SU-DHL-6 (cell line): ENCODE data around the gene ATP6V1C2.

Source experiments
- H2AFZ ChIP-seq: fragments of 200-600 bp; sonication (generic); 2 replicates; pipeline ENCODE4 v1.6.1; 2014; ENCODE audit warnings: low read depth, mild to moderate bottlenecking, moderate library complexity, mixed read lengths, antibody characterized with exemption, low read length; ENCODE audit not compliant: severe bottlenecking
- H3F3A ChIP-seq: fragments of 200-600 bp; shearing (Covaris generic); 2 replicates; pipeline ENCODE4 v1.6.0; 2016; ENCODE audit warnings: antibody characterized with exemption, mild to moderate bottlenecking; ENCODE audit not compliant: insufficient read depth
- H3K27ac ChIP-seq: fragments of 200-600 bp; sonication (generic); 2 replicates; pipeline ENCODE4 v1.5.1; 2016; ENCODE audit warnings: low read depth, mild to moderate bottlenecking, low read length, moderate library complexity, mixed read lengths
- H3K27me3 ChIP-seq: fragments of 200-600 bp; sonication (generic), shearing (Covaris generic); 2 replicates; pipeline ENCODE4 v1.6.0; 2014; ENCODE audit warnings: mild to moderate bottlenecking, low read length
- H3K36me3 ChIP-seq: fragments of 200-600 bp; sonication (generic); 2 replicates; pipeline ENCODE4 v1.6.1; 2014; ENCODE audit warnings: mild to moderate bottlenecking, low read length, mixed read lengths
- H3K4me2 ChIP-seq: fragments of 300-600, 200-600 bp; shearing (Covaris generic), sonication (generic); 2 replicates; pipeline ENCODE4 v1.6.0; 2014; ENCODE audit warnings: low read length, low read depth, mild to moderate bottlenecking; ENCODE audit not compliant: poor library complexity, severe bottlenecking
- H3K4me3 ChIP-seq: fragments of 200-600 bp; sonication (generic); 2 replicates; pipeline ENCODE4 v1.5.1; 2014; ENCODE audit warnings: antibody characterized with exemption, low read length, mild to moderate bottlenecking, mixed read lengths; ENCODE audit not compliant: insufficient read depth, poor library complexity, severe bottlenecking
- H3K79me2 ChIP-seq: fragments of 200-600 bp; sonication (generic); 2 replicates; pipeline ENCODE4 v1.6.1; 2014; ENCODE audit warnings: mild to moderate bottlenecking, low read length, moderate library complexity; ENCODE audit not compliant: insufficient read depth
- H3K9ac ChIP-seq: fragments of 200-600 bp; sonication (generic); 2 replicates; pipeline ENCODE4 v1.7.0; 2014; ENCODE audit warnings: mild to moderate bottlenecking, low read length
- H3K9me2 ChIP-seq: fragments of 200-600 bp; sonication (generic); replicated peaks from 2 replicates; pipeline ENCODE4 v1.6.1; 2014; ENCODE audit warnings: low read length; ENCODE audit not compliant: insufficient read depth
- H3K9me3 ChIP-seq: fragments of 200-600 bp; sonication (generic); 2 replicates; pipeline ENCODE4 v1.6.1; 2014; ENCODE audit warnings: low read length, mixed read lengths; ENCODE audit not compliant: insufficient read depth
- H4K20me1 ChIP-seq: fragments of 200-600 bp; sonication (generic); 2 replicates; pipeline ENCODE4 v1.6.1; 2014; ENCODE audit warnings: low read depth, mild to moderate bottlenecking, antibody characterized with exemption, low read length, moderate library complexity, mixed read lengths
- CTCF ChIP-seq: fragments of 200-600 bp; sonication (generic); IDR thresholded peaks from one replicate; pipeline ENCODE4 v1.5.1; 2017; ENCODE audit warnings: antibody characterized with exemption, mild to moderate bottlenecking, low read length, moderate library complexity; ENCODE audit not compliant: insufficient read depth, poor library complexity, severe bottlenecking
- EZH2phosphoT487 ChIP-seq: fragments of 200-600 bp; sonication (generic), shearing (Covaris generic); conservative IDR thresholded peaks from 2 replicates; pipeline ENCODE4 v1.6.1; 2018; ENCODE audit warnings: mild to moderate bottlenecking, antibody characterized with exemption, low read length, moderate library complexity, mixed read lengths

Gene ATP6V1C2

GRCh38 chr2:10757814-10758286 is 36.4 kb downstream of the ATP6V1C2 start:
- H3K9me3 ChIP-seq, result no peaks in the 10 kb centered on the region
- no peaks in the 10 kb centered on the region for H4K20me1 ChIP-seq
- no peak overlapping the region for H3K4me2 ChIP-seq
- no peaks in the 10 kb centered on the region for H3K9me2 ChIP-seq
- H3K36me3 ChIP-seq, result no peaks in the 10 kb centered on the region
- H3K9ac ChIP-seq, result no peak overlapping the region
- no peak for TF ChIP-seq CTCF
- no peak for TF ChIP-seq EZH2phosphoT487
- no peak overlapping the region for H3K4me3 ChIP-seq
- no peak overlapping the region for H2AFZ ChIP-seq
- no peaks in the 10 kb centered on the region for H3F3A ChIP-seq
- no peaks in the 10 kb centered on the region for H3K27me3 ChIP-seq
- H3K79me2 ChIP-seq, result no peaks in the 10 kb centered on the region
- no peak overlapping the region for H3K27ac ChIP-seq

- Histone ChIP-seq H4K20me1 (no peaks in the 10 kb centered on the region), H3K9me2 (no peaks in the 10 kb centered on the region), H3K27ac (no peak overlapping the region), H3K9ac (no peak overlapping the region), H2AFZ (no peak overlapping the region), H3K27me3 (no peaks in the 10 kb centered on the region), H3K36me3 (no peaks in the 10 kb centered on the region), H3K79me2 (no peaks in the 10 kb centered on the region), H3K4me2 (no peak overlapping the region), H3F3A (no peaks in the 10 kb centered on the region), H3K9me3 (no peaks in the 10 kb centered on the region), H3K4me3 (no peak overlapping the region)
- TF ChIP-seq EZH2phosphoT487, result no peak
- no peak for TF ChIP-seq CTCF
These were observed 37.8 kb downstream of the ATP6V1C2 start for GRCh38 chr2:10759151-10759714.

- Histone ChIP-seq H3K27ac (no peak overlapping the region), H3K9ac (no peak overlapping the region), H4K20me1 (no peaks in the 10 kb centered on the region), H3K4me2 (no peak overlapping the region), H3K27me3 (no peaks in the 10 kb centered on the region), H3K36me3 (no peaks in the 10 kb centered on the region), H3F3A (no peaks in the 10 kb centered on the region), H3K4me3 (no peak overlapping the region), H3K9me2 (no peaks in the 10 kb centered on the region), H3K9me3 (no peaks in the 10 kb centered on the region), H3K79me2 (no peaks in the 10 kb centered on the region), H2AFZ (no peak overlapping the region)
- TF ChIP-seq EZH2phosphoT487 (no peak), CTCF (no peak)
These were observed 39.5 kb downstream of the ATP6V1C2 start for GRCh38 chr2:10760794-10761504.
